Activated CD4-positive, alpha-beta memory T cell treated with anti-CD3 and anti-CD28 coated beads for 36 hours (primary cell): ENCODE results near the gene PTX4. TPM values are rescaled to one million over a fixed set of nuclear protein-coding genes. Genes with fewer than 3 reads are reported as not detected.
A peak's percentile ranks its signal among the peaks of the same experiment; 100 is the strongest.

ENCODE experiments used
- CTCF ChIA-PET: fragments of 350-600 bp; sonication (Branson Sonifier 250); formaldehyde crosslinking; loops from one replicate; lab custom pipeline; 2021; ENCODE audit warnings: antibody characterized with exemption, inconsistent platforms; lab: Charles Lee
- POLR2A ChIA-PET: fragments of 350-600 bp; sonication (Branson Sonifier 250); formaldehyde crosslinking; loops from one replicate; lab custom pipeline; 2021; ENCODE audit warnings: antibody characterized with exemption; lab: Charles Lee
- DNase-seq: peaks from one replicate; pipeline ENCODE4 v3.0.0-alpha.2; 2020
- H3K27ac Mint-ChIP-seq: one replicate; pipeline ENCODE4 v1.8.0; 2021; ENCODE audit warnings: mixed read lengths
- H3K27me3 Mint-ChIP-seq: one replicate; pipeline ENCODE4 v1.8.0; 2021; ENCODE audit warnings: mixed read lengths
- H3K36me3 Mint-ChIP-seq: one replicate; pipeline ENCODE4 v1.8.0; 2021; ENCODE audit warnings: mixed read lengths
- H3K4me1 Mint-ChIP-seq: one replicate; pipeline ENCODE4 v1.8.0; 2021; ENCODE audit warnings: low read depth, mixed read lengths
- H3K4me3 Mint-ChIP-seq: one replicate; pipeline ENCODE4 v1.8.0; 2021; ENCODE audit warnings: mild to moderate bottlenecking, mixed read lengths
- H3K9me3 Mint-ChIP-seq: one replicate; pipeline ENCODE4 v1.8.0; 2021; ENCODE audit warnings: mixed read lengths
- intact Hi-C: fragments of 100-400 bp; cut with micrococcal nuclease; formaldehyde crosslinking; loops from one replicate; pipeline ENCODE4 v1.15.1; 2023
- total RNA-seq, 2 experiments: library from RNA; stranded (reverse); gene quantifications; one replicate each; pipeline ENCODE4 v1.2.3, GENCODE V29; 2021

The PTX4 gene
- total RNA-seq, 2 experiments from 2014 or later = not detected

DNA sequence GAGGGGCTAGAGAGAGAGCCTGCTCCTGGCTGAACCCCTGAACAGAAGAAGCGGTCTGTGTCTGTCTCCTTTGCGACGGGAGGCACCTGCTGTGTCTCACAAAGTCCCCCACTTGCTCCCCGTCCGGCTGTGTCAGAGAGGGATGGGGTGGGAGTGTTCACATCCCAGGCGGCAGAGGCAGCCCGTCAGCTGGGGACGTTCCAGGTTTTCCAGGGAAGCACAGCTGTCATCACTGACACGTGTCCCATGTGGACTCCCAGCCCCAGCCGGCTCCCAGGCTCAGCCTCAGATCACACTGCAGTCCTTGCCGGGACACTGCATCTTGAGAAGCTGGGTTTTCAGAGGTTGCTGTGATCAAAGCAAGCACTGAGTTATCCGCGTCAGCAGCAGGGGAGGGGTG, 6.0 kb upstream of the PTX4 start:
- Mint-ChIP-seq H3K4me3 (peak overlapping the region; percentile 87), H3K27ac (no peak overlapping the region), H3K36me3 (peaks cover 21% of the 10 kb centered on the region), H3K27me3 (no peaks in the 10 kb centered on the region), H3K4me1 (peaks cover 15% of the 10 kb centered on the region), H3K9me3 (no peaks in the 10 kb centered on the region)
- POLR2A ChIA-PET = no interaction called here
- no peak for DNase-seq
- CTCF ChIA-PET = interaction anchor here (0.6 to 1.8 kb wide), 2 partner anchors 131 to 212 kb away, joined by 3 to 6 read pairs; no protein-coding TSS in a partner anchor
- intact Hi-C loops = loop anchor here (5.0 kb wide), 1 partner anchor 38 kb away; the partner anchor contains the start of gene TMEM204

DNA sequence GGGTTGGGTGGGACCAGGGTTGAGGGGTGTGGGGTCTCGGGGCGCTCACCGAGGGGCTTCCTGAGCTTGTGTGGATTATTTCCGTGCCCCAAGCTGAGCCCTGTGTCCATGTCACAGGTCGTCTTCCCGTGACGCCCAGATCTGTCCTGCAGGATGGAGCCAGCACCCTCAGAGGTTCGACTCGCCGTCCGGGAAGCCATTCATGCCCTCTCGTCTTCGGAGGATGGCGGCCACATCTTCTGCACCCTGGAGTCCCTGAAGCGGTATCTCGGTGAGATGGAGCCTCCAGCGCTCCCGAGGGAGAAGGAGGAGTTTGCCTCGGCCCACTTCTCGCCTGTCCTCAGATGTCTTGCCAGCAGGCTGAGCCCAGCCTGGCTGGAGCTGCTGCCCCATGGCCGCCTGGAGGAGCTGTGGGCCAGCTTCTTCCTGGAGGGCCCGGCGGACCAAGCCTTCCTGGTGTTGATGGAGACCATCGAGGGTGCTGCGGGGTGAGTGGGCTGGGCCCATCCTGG, 5.4 kb upstream of the PTX4 start:
- Mint-ChIP-seq H3K27ac (peak overlapping the region; percentile 62), H3K9me3 (no peaks in the 10 kb centered on the region), H3K4me1 (peaks cover 15% of the 10 kb centered on the region), H3K27me3 (no peaks in the 10 kb centered on the region), H3K4me3 (peak overlapping the region; percentile 87), H3K36me3 (peaks cover 21% of the 10 kb centered on the region)
- ChIA-PET POLR2A (interaction anchor here (2.6 kb wide), 1 partner anchor 74 kb away, joined by 14 read pairs; the partner anchor contains the start of gene UQCC4), CTCF (interaction anchor here (1.8 kb wide), 1 partner anchor 131 kb away, joined by 6 read pairs; no protein-coding TSS in a partner anchor)
- peak; percentile 24 for DNase-seq
- intact Hi-C loops = loop anchor here (5.0 kb wide), 1 partner anchor 38 kb away; the partner anchor contains the start of gene TMEM204

DNA sequence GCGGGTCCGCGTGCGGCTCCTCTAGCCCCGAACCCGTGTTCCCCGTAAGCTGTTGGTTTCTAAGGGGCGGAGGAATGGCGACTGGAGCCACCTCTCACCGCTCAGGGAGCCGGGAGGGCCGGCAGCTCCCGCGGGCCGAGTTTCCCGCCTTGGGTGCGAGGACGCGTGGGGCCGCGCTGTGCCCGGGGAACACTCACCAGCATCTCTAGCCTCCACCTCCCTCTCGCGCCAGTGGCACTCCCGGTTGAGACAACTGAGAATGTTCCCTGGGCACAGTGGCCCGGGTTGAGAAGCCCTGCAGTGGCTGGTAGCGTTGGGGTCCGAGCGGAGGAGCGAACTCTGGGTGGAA, 5.0 kb upstream of the PTX4 start:
- H3K27me3 Mint-ChIP-seq = no peaks in the 10 kb centered on the region
- intact Hi-C loops = loop anchor here (1.0 to 5.0 kb wide), 2 partner anchors 39 to 73 kb away; partner anchors contain the start of genes TMEM204 and UQCC4
- no peaks in the 10 kb centered on the region for H3K9me3 Mint-ChIP-seq
- DNase-seq = peak; percentile 33
- H3K27ac Mint-ChIP-seq = peak overlapping the region; percentile 62
- H3K4me1 Mint-ChIP-seq = peaks cover 15% of the 10 kb centered on the region
- H3K4me3 Mint-ChIP-seq = peak overlapping the region; percentile 87
- ChIA-PET CTCF (interaction anchor here (0.7 to 1.8 kb wide), 2 partner anchors 40 to 130 kb away, joined by 3 to 6 read pairs; partner anchors contain the start of gene TMEM204), POLR2A (interaction anchor here (2.6 kb wide), 1 partner anchor 73 kb away, joined by 14 read pairs; the partner anchor contains the start of gene UQCC4)
- H3K36me3 Mint-ChIP-seq = peaks cover 21% of the 10 kb centered on the region

DNA sequence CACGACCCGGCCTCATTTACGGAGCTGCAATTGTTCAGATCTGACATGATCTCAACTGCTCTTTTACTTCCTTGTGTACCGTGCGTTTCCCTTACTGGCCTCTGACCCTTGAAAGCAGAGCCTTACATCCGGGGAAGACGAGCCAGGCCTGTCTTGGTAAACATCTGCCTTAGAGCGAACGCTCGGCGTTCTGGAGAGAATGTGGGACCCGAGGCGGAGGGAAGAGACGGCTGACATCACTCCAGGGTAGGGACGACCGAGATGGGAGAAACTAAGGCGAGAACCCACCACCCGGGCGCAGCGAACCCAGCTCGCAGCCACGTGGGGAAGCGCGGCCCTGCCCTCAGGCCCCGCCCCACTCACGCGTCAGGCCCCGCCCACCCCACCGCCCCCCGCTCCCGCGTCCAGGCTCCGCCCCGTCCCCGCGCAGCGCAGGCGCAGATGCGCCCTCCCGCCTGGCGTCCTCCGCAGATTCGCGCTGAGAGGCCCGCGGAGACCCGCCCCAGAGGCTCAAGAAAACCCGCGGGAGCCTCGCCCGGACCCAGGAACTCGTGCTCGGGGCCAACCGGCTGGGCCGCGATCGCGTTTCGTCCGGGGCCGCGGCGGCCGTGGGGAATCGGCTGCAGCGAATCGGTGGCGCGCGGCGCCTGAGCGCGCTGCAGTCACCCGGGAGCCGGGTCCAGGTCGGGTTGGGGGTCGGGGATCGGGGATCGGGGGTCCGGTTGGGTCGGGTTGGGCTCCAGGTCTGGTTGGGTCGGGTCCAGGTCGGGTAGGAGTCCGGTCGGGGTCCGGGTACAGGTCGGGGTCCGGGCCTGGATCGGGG, 4.4 kb upstream of the PTX4 start, which contains the start of gene TELO2:
TSS of gene TELO2 (plus strand) at position 438 of the 823 bp plus-strand sequence. CDS start 922 bp downstream, outside the sequence.
- Mint-ChIP-seq H3K4me3 (peak within 1 kb of the TSS; percentile 87), H3K4me1 (peaks cover 15% of the 10 kb centered on the region), H3K27me3 (no peaks in the 10 kb centered on the region), H3K36me3 (peaks cover 21% of the 10 kb centered on the region), H3K27ac (peak within 1 kb of the TSS; percentile 93), H3K9me3 (no peaks in the 10 kb centered on the region)
- POLR2A ChIA-PET = interaction anchor here (0.6 to 2.6 kb wide), 5 partner anchors 43 to 214 kb away, joined by 3 to 14 read pairs (median 3); partner anchors contain the start of genes MAPK8IP3 and UQCC4
- CTCF ChIA-PET = interaction anchor here (0.7 to 1.8 kb wide), 2 partner anchors 40 to 130 kb away, joined by 3 to 6 read pairs; partner anchors contain the start of gene TMEM204
- peak; percentile 90 for DNase-seq
- intact Hi-C loops = loop anchor here (1.0 to 5.0 kb wide), 2 partner anchors 39 to 73 kb away; partner anchors contain the start of genes TMEM204 and UQCC4

DNA sequence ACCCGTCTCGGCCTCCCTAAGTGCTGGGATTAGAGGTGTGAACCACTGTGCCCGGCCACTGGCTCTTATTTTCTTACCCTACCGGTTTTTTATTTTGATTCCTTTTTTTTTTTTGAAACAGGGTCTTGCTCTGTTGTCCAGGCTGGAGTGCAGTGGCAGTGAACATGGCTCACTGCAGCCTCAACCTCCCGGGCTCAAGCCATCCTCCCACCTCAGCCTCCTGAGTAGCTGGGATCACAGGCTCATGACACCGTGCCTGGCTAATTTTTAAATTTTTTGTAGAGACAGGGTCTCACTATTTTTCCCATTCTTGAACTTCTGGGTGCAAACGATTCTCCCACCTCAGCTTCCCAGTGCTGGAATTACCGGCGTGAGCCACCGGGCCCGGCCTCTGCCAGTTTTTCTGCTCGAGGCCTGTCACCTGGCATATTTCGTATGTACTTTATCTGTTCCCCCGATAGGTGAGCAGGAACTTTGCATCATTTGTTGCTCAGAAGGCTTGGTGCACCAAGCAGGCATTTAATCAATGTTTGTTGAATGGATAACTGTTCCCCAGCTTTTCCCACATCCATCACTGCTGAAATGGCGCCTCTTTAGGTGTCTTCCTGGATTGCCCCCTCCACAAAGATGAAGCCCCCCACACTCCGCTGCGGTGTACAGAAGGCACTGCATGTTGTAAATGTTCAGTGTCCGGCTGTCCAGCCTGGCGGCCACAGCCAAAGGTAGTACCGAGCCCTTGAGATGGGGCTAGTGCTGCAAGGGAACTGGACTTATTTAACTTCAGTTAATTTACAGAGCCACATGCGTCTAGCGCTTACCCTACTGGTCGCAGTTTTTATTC, 3.6 kb upstream of the PTX4 start:
- H3K9me3 Mint-ChIP-seq = no peaks in the 10 kb centered on the region
- intact Hi-C loops = loop anchor here (5.0 kb wide), 1 partner anchor 40 kb away; the partner anchor contains the start of gene TMEM204
- no peaks in the 10 kb centered on the region for H3K27me3 Mint-ChIP-seq
- H3K27ac Mint-ChIP-seq = peak overlapping the region; percentile 93
- H3K36me3 Mint-ChIP-seq = peaks cover 18% of the 10 kb centered on the region
- peak overlapping the region; percentile 87 for H3K4me3 Mint-ChIP-seq
- peaks cover 15% of the 10 kb centered on the region for H3K4me1 Mint-ChIP-seq
- DNase-seq = no peak
- ChIA-PET CTCF (no interaction called here), POLR2A (interaction anchor here (0.8 to 2.6 kb wide), 5 partner anchors 17 to 214 kb away, joined by 3 to 14 read pairs (median 3); partner anchors contain the start of genes MAPK8IP3 and UQCC4)

DNA sequence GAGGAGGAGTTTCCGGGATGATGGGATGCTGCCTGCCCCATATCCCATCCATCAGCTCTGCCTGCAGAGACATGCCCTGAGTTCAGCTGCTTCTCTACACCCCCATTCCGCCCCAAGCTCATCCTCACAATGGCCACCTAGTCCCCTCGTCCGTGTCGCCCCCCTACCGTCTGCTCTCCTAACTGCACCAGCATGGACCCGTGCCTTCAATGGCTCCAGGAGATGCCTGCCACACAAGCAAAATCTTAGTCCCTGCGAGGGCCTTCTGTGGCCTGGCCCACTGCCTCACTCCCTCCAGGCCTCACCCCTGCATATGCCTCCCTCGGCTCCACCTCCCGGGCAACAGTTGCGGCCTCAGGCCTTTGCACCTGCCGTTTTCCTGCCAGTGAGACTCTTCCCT, 2.6 kb upstream of the PTX4 start:
- ChIA-PET CTCF (no interaction called here), POLR2A (interaction anchor here (1.1 kb wide), 1 partner anchor 16 kb away, joined by 3 read pairs; no protein-coding TSS in a partner anchor)

DNA sequence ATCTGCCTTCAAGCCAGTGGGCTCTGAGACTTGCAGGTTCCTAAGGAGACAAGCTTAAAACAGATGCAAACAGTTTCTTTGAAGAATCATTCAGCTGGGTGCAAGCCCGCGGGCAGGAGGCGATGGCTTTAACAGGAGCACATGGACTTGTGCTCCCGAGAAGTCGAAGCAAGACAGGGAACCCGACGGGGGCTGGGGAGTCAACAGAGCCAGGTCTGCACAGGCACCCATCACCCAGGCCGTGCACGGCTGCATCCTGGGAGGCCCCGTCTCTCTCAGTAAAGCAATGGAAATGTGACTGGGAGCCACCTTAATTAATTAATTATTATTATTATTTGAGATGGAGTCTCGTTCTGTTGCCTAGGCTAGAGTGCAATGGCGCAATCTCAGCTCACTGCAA, 333 bp upstream of the PTX4 start:
- no peaks in the 10 kb centered on the region for H3K9me3 Mint-ChIP-seq
- DNase-seq = no peak
- no peak overlapping the region for H3K27ac Mint-ChIP-seq
- H3K4me3 Mint-ChIP-seq = no peak overlapping the region
- intact Hi-C loops = no loop called here
- ChIA-PET POLR2A (no interaction called here), CTCF (no interaction called here)
- no peaks in the 10 kb centered on the region for H3K36me3 Mint-ChIP-seq
- H3K4me1 Mint-ChIP-seq = peaks cover 10% of the 10 kb centered on the region
- H3K27me3 Mint-ChIP-seq = no peaks in the 10 kb centered on the region

More for the DNA sequence above, 2.6 kb upstream of the PTX4 start:
- H3K9me3 Mint-ChIP-seq = no peaks in the 10 kb centered on the region
- H3K27me3 Mint-ChIP-seq = no peaks in the 10 kb centered on the region
- no peak overlapping the region for H3K27ac Mint-ChIP-seq
- intact Hi-C loops = loop anchor here (5.0 kb wide), 1 partner anchor 41 kb away; the partner anchor contains the start of gene TMEM204
- DNase-seq = no peak
- H3K4me1 Mint-ChIP-seq = peaks cover 15% of the 10 kb centered on the region
- H3K36me3 Mint-ChIP-seq = peaks cover 11% of the 10 kb centered on the region
- no peak overlapping the region for H3K4me3 Mint-ChIP-seq

DNA sequence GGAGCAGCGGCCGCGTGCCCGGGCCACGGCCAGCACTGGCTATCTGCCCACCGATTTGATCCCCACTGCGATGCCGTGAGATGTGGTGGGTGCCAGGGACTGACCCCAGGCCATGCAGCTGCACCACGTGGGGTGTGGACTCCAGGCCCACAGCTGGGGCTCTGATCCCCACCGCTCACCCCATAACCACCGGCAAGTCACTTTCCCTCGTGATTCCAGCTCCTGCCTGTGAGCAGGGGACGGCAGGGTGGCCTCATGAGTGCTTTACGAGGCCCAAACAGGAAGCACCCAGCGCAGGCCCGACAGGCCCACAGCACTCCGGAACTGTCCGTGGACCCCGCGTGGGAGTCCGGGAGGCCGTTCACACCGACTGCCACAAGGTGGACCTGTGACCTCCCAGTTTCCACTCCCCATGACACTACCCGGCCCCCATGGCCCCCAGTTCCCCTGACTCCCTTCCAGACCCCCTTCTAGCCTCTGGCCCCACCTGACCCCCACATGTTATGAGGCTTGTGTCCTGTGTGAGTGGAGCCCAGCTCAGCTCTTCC, 616 bp downstream of the PTX4 start:
- Mint-ChIP-seq H3K4me3 (no peak overlapping the region), H3K27me3 (no peaks in the 10 kb centered on the region), H3K27ac (no peak overlapping the region), H3K36me3 (no peaks in the 10 kb centered on the region), H3K4me1 (peaks cover 8% of the 10 kb centered on the region), H3K9me3 (no peaks in the 10 kb centered on the region)
- intact Hi-C loops = no loop called here
- no peak for DNase-seq
- ChIA-PET CTCF (no interaction called here), POLR2A (no interaction called here)

DNA sequence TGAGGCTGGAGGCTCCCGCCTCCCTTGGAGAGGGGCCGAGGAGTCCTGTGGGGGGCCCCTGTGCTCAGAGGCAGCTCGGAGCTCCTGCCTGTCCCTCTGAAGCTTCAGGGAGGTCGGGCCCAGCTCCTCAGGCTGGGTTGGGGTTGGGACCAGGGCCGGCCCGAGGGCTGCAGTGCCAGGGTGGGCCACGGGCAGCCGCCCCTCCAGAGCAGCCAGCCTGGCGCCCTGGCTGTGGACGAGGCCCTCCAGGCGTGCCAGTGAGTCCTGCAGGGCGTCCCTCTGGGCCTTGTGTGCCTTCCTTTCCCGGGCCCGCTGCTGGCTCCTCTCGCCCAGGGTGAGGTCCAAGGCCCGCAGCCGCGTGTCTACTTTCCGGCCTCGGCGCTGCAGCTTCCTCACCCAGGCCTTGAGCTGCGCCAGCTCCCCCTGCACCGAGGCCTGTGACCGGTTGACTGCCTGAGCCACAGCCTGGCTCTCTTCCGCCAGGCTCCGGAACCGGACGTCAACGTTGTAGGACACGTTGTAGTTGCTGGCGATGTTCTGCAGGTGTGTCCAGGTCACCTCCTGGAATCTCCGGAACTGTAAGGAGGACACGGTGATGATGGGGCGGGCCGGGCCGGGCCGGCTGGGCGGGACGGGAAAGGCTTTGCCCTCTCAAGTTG, 1.2 kb downstream of the PTX4 start:
- H3K4me3 Mint-ChIP-seq = no peak overlapping the region
- no peak overlapping the region for H3K27ac Mint-ChIP-seq
- no peaks in the 10 kb centered on the region for H3K36me3 Mint-ChIP-seq
- H3K27me3 Mint-ChIP-seq = no peaks in the 10 kb centered on the region
- ChIA-PET CTCF (no interaction called here), POLR2A (no interaction called here)
- peaks cover 3% of the 10 kb centered on the region for H3K4me1 Mint-ChIP-seq
- no peak for DNase-seq
- H3K9me3 Mint-ChIP-seq = no peaks in the 10 kb centered on the region
- intact Hi-C loops = no loop called here

DNA sequence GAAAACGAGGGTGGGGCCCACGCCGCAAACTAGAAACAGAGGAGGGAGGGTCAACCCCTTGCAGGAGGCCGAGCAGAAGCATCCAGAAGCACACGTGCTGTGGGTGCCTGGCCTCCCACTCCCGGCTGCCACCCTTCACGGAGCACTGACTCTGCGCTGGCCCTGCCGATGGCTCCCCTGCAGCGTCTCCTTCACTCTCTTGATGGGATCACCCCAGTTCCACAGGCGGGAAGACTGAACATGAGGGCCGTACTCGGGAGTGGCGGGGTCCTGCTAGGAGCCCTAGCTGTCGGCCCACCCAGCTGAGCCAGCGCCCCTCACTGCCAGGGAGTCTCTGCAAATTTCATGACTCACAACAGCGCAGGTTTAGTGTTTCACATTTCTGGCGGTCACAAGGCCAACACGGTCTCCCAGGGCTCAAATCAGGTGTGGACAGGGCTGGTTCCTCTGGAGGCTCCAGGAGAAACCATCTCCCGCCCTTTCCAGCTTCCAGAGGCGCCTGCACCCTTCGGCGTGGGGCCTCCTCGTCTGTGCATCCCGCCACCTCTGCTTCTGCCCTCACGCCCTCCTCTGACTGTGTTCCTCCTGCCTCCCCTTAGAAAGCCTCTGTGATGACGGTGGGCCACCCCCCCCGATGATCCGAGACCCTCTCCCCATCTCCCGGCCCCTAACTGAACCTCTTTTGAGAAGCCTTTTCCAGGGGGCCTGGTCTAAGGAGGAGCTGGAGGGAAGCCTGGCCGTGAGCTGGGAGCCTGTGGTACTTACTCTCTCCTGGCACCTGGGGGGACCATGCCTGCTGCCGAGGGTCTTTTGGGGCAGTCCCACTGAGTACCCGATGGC, 2.0 kb downstream of the PTX4 start:
- H3K36me3 Mint-ChIP-seq = no peaks in the 10 kb centered on the region
- POLR2A ChIA-PET = no interaction called here
- intact Hi-C loops = no loop called here
- no peaks in the 10 kb centered on the region for H3K27me3 Mint-ChIP-seq
- no peaks in the 10 kb centered on the region for H3K4me1 Mint-ChIP-seq
- CTCF ChIA-PET = no interaction called here
- no peak overlapping the region for H3K4me3 Mint-ChIP-seq
- no peaks in the 10 kb centered on the region for H3K9me3 Mint-ChIP-seq
- no peak for DNase-seq
- no peak overlapping the region for H3K27ac Mint-ChIP-seq
